T-helper 1 cell treated with Interleukin-12 subunit alpha and Interleukin-12 subunit beta and Interleukin-4 antibody, amounts not matched to agents 30 ng/mL and 1 ng/mL, for 36 hours (primary cell): ENCODE results near the gene KRTAP5-11. TPM values are rescaled to one million over a fixed set of nuclear protein-coding genes. Genes with fewer than 3 reads are reported as not detected.
"Not testable (repeated sequence)": the region's sequence is repeated elsewhere in the genome, so short reads cannot be mapped to it uniquely, and the experiment has no call there.

Experiments used
- intact Hi-C: fragments of 100-400 bp; cut with micrococcal nuclease; formaldehyde crosslinking; loops from one replicate; pipeline ENCODE4 v1.15.1; 2024
- total RNA-seq: library from RNA; stranded (reverse); gene quantifications from 2 replicates; pipeline ENCODE4 v1.2.3, GENCODE V29; 2022

KRTAP5-11 gene, protein sequence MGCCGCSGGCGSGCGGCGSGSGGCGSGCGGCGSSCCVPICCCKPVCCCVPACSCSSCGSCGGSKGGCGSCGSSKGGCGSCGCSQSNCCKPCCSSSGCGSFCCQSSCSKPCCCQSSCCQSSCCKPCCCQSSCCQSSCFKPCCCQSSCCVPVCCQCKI
- total RNA-seq, result not detected in 2 replicates

DNA sequence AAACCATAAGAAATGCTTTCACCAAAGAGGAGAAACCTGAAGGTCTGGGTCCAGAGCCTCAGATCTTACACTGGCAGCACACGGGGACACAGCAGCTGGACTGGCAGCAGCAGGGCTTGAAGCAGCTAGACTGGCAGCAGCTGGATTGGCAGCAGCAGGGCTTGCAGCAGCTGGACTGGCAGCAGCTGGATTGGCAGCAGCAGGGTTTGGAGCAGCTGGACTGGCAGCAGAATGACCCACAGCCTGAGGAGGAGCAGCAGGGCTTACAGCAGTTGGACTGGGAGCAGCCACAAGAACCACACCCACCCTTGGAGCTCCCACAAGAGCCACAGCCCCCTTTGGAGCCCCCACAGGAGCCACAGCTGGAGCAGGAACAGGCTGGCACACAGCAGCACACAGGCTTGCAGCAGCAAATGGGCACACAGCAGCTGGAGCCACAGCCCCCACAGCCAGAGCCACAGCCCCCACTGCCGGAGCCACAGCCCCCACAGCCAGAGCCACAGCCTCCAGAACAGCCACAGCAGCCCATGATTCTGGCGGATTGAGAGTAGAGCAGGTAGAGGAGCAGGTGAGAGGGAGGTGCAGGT is at the start of gene KRTAP5-11:
TSS of gene KRTAP5-11 (minus strand) at position 567 of the 587 bp plus-strand sequence. CDS start at position 529, 38 bp downstream.
- intact Hi-C loops, result no loop called here

DNA sequence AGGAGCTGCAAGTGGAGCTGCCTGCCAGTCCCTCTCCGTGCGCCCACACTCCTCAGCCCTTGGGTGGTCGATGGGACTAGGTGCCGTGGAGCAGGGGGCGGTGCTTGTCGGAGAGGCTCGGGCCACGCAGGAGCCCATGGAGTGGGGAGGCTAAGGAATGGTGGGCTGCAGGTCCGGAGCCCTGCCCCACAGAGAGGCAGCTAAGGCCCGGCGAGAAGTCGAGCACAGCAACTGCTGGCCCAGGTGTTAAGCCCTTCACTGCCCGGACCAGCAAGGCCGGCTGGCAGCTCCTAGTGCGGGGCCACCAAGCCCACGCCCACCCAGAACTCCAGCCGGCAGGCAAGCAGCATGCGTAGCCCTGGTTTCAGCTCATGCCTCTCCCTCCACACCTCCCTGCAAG is 48.9 kb upstream of the KRTAP5-11 start:
- intact Hi-C loops, result not testable (repeated sequence)

DNA sequence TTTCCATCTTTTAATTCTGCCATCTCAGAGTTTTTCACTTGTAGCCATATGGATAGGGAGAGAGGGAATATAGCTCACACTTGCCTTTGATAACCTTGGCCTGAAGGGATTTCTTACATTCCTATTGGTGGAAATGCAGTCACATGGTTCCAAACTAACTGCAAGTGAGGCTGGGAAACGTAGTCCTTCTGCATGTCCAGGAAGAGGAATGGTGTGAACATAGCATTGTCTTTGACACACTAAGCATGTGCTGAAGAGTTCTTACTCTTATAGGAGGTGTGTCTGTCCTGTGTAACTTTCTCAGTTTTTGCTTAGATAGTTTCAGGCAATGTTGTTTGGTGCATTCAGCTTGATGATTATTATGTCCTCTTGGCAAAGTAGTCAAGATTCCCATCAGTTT is 47.4 kb upstream of the KRTAP5-11 start:
- intact Hi-C loops, result not testable (repeated sequence)

DNA sequence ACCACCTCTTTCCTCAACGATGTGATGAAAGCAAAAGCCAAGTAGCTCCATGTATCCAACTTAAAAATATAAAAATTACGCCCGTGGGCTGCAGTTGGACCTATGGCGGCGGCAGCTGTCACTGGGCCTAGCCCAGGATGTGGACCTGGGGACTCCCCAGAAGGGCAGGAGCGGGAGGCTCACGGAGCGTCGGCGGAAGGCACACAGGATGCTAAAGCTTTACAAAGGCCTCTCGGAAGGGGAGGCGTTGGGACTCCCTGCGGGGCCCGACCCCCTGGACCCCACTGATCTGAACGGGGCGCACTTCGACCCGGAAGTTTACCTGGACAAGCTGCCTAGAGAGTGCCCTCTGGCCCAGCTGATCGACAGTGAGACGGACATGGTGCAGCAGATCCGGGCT is 46.3 kb upstream of the KRTAP5-11 start:
- intact Hi-C loops, result not testable (repeated sequence)

DNA sequence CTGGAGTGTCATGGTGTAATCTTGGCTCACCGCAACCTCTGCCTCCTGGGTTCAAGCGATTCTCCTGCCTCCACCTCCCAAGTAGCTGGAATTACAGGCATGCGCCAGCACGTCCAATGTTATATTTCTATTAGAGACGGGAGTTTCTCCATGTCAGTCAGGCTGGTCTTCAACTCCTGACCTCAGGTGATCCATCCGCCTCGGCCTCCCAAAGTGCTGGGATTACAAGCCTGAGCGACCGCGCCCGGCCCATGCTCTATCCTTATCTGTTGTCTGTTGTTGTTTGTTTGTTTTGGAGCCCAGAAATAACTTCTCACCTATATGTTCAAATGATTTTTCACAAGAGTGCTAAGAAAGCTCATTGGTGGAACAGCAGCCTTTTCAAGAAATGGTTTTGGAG is 40.6 kb upstream of the KRTAP5-11 start:
- intact Hi-C loops, result not testable (repeated sequence)

DNA sequence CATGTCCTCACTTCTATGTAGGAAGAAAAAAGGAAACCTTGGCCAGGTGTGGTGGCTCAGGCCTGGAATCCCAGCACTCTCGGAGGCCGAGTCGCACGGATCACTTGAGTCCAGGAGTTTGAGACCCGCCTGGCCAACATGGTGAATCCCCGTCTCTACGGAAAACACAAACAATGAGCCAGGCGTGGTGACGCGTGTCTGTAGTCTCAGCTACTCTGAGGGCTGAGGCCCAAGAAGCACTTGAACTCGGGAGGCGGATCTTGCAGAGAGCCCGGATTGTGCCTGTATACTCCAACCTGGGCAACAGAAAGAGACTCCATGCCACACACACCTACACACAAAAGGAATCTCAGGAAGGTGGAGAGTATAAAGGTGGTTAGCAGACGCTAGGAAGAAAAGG is 39.9 kb upstream of the KRTAP5-11 start:
- intact Hi-C loops, result not testable (repeated sequence)

DNA sequence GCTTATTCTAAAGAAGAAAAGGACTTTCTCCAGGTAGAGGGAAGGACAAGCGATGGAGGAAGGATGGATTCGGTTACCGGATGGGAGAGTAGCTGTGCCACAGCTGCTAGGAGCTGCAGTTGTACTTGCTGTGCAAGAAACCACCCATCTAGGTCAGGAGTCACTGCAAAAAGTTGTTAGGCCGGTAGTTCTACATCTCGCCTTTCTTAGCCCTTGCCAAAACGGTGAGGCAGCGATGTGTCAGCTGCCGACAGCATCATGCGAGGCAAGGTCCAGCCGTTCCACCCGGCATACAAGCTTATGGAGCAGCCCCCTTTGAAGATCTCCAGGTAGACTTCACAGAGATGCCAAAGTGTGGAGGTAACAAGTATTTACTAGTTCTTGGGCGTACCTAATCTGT is 32.3 kb upstream of the KRTAP5-11 start:
- intact Hi-C loops, result not testable (repeated sequence)

DNA sequence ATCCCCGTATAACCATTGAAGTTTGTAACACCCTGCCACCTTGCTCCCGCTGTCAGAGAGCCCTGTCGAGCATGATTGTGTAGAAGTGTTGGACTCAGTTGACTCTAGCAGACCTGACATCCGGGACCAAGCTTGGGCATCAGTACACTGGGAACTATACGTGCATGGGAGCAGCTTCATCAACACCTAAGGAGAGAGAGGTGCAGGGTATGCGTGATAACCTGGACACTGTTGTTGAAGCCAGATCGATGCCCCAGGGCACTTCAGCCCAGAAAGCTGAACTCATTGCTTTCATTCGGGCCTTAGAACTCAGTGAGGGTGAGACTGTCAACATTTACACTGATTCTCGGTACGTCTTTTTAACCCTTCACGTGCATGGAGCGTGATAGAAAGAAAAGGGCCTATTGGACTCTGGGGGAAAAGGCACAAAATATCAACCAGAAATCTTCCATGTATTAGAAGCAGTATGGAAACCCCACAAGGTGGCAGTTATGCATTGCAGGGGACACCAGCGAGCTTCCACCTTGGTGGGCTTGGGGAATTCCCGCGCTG is 31.8 kb upstream of the KRTAP5-11 start:
- intact Hi-C loops, result not testable (repeated sequence)

DNA sequence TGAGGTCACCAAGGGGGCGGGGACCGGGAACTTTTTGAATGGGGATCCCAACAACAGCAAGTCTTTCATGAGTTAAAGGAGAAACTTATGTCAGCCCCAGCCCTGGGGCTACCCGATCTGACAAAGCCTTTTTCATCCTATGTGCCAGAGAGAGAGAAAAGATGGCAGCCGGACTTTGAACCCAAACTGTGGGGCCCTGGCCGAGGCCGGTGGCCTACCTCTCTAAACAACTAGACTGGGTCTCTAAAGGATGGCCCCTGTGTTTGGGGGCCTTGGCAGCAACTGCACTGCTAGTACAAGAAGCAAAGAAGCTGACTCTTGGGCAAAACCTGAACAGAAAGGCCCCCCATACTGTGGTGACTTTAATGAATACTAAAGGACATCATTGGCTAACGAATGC is 31.3 kb upstream of the KRTAP5-11 start:
- intact Hi-C loops, result not testable (repeated sequence)

DNA sequence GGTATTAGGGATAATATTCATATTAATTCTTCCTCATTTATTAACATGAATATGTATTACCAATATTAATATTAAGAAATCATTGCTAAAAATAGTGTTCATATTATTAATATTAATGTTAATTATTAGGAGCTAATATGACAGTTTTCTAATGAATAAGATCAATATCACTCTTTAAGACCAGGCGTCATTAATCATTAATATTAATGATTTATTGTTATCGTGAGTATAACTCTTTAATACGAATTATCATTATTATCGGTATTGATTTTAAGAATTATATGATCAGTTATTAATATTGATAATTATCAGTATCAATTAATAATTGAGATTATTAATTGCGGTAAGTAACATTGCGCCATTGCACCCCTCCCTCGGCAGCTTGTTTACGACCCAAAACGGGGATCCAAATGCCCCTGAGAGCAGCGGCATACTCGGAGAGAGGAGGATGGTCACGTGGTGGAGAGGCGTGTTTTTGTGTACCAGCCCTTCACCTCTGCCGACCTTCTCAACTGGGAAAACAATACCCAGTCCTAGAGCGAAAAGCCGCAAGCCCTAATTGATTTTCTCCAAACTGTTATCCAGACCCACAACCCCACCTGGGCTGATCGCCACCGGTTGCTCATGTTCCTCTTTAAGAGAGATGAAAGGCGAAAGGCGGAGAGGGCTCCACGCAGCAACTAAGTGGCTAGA is 28.7 kb upstream of the KRTAP5-11 start:
- intact Hi-C loops, result not testable (repeated sequence)

DNA sequence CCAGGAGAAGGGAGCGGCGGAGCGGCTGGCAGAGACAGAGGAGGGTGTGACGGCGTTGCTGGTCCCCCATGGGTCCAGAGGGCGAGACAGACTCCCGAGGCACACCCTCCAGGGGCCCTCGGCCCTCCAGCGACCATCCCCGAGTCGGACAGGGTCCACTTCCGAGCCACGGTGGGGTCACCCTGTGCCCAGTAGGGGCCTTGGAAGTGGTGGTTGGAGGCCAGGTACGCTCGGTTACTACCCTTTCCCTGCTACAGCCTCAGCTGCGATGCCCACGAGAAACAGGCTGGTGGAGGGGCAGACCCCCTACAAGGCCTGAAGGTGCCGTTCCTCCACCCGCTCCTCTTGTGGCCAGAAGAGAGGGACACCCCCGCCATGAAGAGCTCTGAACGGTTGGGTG is 25.6 kb upstream of the KRTAP5-11 start:
- intact Hi-C loops, result not testable (repeated sequence)

DNA sequence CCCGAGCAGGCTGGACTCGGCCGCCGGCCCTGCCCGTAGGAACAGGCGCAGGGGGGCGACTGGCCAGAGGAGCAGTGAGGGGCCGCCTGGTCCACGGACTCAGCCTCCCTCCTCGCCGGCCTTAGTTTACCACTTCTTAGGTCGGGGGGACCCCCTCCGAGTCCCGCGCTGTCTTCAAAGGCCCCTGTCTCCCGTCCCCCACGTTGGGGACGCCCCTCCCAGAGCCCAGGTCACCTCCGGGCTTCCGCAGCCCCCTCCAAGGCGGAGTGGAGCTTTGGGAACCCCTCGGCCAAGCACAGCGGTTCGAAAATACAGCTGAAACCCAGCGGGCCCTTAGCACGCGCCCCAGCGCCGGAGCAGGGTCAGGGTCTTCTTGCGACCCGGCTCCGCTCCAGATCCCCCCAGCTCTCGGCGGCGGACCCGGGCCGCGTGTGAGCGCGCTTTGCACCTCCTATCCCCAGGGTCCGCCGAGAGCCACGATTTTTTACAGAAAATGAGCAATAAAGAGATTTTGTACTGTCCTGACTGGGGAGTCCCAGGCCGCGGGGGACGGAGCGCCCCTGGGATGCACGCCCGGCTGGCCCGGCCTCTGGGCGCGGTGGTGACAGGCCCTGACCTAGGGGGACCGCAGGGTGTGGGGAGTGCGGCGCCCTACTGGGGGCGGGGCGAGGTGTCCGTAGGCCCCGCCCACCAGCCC is 25.0 kb upstream of the KRTAP5-11 start:
- intact Hi-C loops, result not testable (repeated sequence)

DNA sequence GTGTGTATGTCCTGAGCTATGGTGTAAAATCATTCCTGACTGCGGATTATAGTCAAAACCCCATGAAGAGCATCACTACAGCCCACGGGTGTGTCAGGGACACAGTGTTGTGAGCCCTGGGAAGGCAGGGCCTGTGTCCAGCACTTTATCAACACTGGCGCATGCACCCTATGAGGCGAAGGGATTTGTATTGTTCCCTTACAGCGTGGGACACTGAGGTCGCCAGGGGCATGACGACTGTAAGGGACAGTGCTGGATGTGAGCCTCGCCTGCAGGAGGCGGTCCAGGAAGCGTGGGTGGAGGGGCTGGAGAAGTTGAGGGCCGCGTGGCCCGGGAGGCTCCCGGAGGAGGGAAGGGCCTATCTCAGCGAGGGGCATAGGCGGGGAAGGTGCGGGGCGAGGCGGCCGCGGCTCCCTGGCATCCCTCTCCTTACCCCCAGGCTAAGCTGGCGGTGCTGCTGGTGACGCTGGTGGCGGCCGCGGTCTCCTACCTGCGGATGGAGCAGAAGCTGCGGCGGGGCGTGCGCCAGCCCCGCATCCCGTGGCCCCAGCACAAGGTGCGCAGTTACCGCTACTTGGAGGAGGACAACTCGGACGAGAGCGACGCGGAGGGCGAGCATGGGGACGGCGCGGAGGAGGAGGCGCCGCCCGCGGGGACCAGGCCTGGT is 24.3 kb upstream of the KRTAP5-11 start:
- intact Hi-C loops, result not testable (repeated sequence)

DNA sequence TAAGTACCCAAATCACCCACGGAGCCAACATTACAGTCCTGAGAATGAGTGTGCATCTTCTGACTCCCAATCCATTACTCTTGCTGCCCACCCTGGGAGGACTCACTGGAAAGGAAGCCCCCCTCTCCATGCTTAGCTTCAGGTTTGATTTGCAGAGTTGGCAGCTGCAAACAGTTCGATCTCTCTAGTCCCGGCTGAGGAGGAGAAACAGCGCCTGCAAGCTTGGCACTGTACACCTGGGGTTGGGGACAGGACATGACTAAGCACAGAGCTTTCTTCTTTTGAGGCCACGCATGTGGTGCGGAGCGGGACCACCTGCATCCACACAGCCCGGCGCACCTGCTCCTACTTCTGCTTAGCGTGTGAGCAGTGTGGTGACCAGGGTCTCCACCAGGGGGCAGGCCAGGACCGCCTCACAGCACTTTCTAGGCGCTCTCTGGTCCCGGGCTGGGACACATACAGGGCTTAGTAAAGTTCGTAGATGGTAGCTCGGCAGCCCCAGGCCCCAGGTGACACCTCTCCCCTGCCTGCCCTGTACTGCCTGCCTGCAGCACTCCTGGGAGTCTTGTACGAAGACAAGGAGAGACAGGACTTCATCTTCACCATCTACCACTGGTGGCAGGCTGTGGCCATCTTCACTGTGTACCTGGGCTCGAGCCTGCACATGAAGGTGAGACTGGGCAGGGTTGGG is 22.3 kb upstream of the KRTAP5-11 start:
- intact Hi-C loops, result not testable (repeated sequence)

DNA sequence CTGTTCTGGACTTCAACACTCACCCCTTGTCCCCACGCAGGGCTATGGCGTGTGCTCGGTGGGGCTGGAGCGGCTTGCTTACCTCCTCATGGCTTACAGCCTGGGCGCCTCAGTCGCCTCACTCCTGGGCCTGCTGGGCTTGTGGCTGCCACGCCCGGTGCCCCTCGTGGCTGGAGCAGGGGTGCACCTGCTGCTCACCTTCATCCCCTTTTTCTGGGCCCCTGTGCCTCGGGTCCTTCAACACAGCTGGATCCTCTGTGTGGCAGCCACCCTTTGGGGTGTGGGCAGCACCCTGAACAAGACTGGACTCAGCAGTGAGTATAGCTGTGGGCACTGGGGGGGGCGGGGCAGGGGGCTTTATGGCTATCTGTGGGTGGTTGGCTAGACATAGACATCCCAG is 20.5 kb upstream of the KRTAP5-11 start:
- intact Hi-C loops, result not testable (repeated sequence)

DNA sequence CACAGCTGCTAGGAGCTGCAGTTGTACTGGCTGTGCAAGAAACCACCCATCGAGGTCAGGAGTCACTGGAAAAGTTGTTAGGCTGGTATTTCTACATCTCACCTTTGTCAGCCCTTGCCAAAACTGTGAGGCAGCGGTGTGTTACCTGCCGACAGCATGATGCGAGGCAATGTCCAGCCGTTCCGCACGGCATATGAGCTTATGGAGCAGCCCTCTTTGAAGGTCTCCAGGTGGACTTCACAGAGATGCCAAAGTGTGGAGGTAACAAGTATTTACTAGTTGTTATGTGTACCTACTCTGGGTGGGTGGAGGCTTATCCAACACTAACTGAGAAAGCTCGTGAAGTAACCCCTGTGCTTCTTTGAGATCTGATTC is 6.9 kb upstream of the KRTAP5-11 start:
- intact Hi-C loops, result not testable (repeated sequence)

DNA sequence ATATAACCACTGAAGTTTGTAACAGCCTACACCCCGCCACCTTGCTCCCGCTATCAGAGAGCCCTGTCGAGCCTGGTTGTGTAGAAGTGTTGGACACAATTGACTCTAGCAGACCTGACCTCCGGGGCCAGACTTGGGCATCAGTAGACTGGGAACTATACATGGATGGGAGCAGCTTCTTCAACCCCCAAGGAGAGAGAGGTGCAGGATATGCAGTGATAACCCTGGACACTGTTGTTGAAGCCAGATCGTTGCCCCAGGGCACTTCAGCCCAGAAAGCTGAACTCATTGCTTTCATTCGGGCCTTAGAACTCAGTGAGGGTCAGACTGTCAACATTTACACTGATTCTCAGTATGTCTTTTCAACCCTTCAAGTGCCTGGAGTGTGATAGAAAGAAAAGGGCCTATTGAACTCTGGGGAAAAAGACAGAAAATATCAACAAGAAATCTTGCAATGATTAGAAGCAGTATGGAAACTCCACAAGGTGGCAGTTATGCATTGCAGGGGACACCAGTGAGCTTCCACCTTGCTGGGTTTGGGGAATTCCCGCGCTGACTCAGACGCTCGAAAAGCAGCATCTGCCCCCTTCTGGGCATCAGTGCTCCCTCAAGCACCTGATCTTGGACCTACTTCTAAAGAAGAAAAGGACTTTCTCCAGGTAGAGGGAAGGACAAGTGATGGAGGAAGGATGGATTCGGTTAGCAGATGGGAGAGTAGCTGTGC is 6.3 kb upstream of the KRTAP5-11 start:
- intact Hi-C loops, result not testable (repeated sequence)

DNA sequence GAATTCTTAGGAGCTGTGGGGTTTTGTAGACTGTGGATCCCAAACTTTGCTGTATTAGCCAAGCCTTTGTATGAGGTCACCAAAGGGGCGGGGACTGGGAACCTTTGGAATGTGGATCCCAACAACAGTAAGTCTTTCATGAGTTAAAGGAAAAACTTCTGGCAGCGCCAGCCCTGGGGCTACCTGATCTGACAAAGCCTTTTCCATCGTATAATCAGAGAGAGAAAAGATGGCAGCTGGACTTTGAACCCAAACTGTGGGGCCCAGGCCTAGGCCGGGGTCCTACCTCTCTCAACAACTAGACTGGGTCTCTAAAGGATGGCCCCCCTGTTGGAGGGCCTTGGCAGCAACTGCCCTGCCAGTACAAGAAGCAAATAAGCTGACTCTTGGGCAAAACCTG is 5.6 kb upstream of the KRTAP5-11 start:
- intact Hi-C loops, result not testable (repeated sequence)

DNA sequence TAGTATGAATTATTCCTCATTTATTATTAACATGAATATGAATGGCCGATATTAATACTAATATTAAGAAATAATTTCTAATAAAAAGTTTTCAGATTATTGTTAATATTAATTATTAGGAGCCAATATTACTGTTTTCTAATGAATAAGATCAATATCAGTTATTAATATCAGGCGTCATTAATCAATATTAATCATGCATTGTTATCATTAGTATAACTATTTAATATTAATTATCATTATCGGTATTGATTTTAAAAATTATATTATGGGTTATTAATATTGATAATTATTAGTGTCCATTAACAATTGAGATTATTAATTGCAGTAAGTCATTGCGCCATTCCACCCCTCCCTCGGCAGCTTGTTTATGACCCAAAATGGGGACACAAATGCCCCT is 3.0 kb upstream of the KRTAP5-11 start:
- intact Hi-C loops, result not testable (repeated sequence)

DNA sequence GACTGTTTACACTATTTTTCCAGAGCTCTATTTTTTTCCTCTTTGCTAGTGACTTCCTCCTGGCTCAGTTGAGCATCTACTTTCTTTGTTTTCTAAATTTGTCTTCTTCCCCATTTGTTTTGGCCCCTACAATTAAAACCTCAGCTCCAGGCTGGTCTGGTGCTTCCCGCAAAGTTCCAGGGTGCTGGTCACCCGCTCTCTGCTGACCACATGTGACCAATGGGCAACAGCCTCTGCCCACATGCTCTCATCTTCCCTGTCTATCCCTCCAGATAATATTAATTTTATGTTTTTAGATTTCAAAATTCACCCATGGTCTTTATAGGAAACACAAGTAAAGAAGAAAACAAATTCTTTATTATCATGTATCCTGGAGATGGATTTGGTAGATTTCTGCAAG is 294 bp upstream of the KRTAP5-11 start:
- intact Hi-C loops, result not testable (repeated sequence)
